Neuronal stem cell (in vitro differentiated cells): ENCODE data around the gene NPBWR2.

Source experiments
- DNase-seq: peaks from one replicate; pipeline ENCODE4 v3.0.0-alpha.2; 2013; ENCODE audit warnings: low spot score
- H2AFZ ChIP-seq: one replicate; pipeline ENCODE4 v1.6.1; 2013; ENCODE audit warnings: mild to moderate bottlenecking, low read length, inconsistent platforms
- H2AK5ac ChIP-seq: 2 replicates; pipeline ENCODE4 v1.6.1; 2013; ENCODE audit warnings: low read depth, mild to moderate bottlenecking, inconsistent platforms, low read length, moderate library complexity, mixed read lengths
- H2BK120ac ChIP-seq: 2 replicates; pipeline ENCODE4 v1.6.1; 2013; ENCODE audit warnings: low read depth, mild to moderate bottlenecking, inconsistent platforms, low read length, moderate library complexity, mixed read lengths
- H2BK12ac ChIP-seq: one replicate; pipeline ENCODE4 v1.6.1; 2013; ENCODE audit warnings: low read length, inconsistent platforms
- H2BK15ac ChIP-seq: 2 replicates; pipeline ENCODE4 v1.6.1; 2013; ENCODE audit warnings: mild to moderate bottlenecking, low read length, inconsistent platforms, mixed read lengths
- H2BK5ac ChIP-seq: one replicate; pipeline ENCODE4 v1.6.1; 2013; ENCODE audit warnings: inconsistent platforms, mild to moderate bottlenecking, low read length, moderate library complexity
- H3K14ac ChIP-seq: one replicate; pipeline ENCODE4 v1.6.1; 2013; ENCODE audit warnings: low read length, inconsistent platforms
- H3K18ac ChIP-seq: 2 replicates; pipeline ENCODE4 v1.6.1; 2013; ENCODE audit warnings: low read length, inconsistent platforms
- H3K23ac ChIP-seq: 2 replicates; pipeline ENCODE4 v1.6.1; 2013; ENCODE audit warnings: low read depth, mild to moderate bottlenecking, mixed read lengths, low read length, inconsistent platforms; ENCODE audit not compliant: poor library complexity
- H3K27ac ChIP-seq: replicated peaks from 3 replicates; pipeline ENCODE4 v1.5.1; 2013; ENCODE audit warnings: low read length, inconsistent platforms
- H3K27me3 ChIP-seq, 3 experiments: 2 replicates each; pipeline ENCODE4 v1.6.1; 2013; ENCODE audit warnings: low read length in 3 of 3, mild to moderate bottlenecking in 2 of 3, inconsistent platforms in 1 of 3, low read depth in 1 of 3, mixed read lengths in 1 of 3, moderate library complexity in 1 of 3; ENCODE audit not compliant: control insufficient read depth in 3 of 3, insufficient read depth in 3 of 3
- H3K36me3 ChIP-seq, 2 donors: replicated peaks in 1 of 2; 2 replicates each; pipeline ENCODE4 v1.6.1; 2013; ENCODE audit warnings: low read length in 2 of 2; ENCODE audit not compliant: control insufficient read depth in 2 of 2, insufficient read depth in 2 of 2
- H3K4ac ChIP-seq: 2 replicates; pipeline ENCODE4 v1.6.1; 2013; ENCODE audit warnings: inconsistent platforms, mild to moderate bottlenecking, low read length, moderate library complexity
- H3K4me1 ChIP-seq, 2 donors: 1 replicate in 1 of 2; 2 replicates in 1 of 2; pipeline ENCODE4 v1.6.1; 2013; ENCODE audit warnings: low read length in 2 of 2, low read depth in 1 of 2; ENCODE audit not compliant: control insufficient read depth in 2 of 2, insufficient read depth in 1 of 2
- H3K4me2 ChIP-seq: one replicate; pipeline ENCODE4 v1.6.1; 2013; ENCODE audit warnings: mild to moderate bottlenecking, low read length, inconsistent platforms; ENCODE audit not compliant: insufficient read depth, poor library complexity, severe bottlenecking
- H3K4me3 ChIP-seq, 2 donors: 2 replicates each; pipeline ENCODE4 v1.5.1; 2013; ENCODE audit warnings: low read length in 2 of 2, mild to moderate bottlenecking in 2 of 2, inconsistent platforms in 1 of 2, moderate library complexity in 1 of 2
- H3K79me1 ChIP-seq: one replicate; pipeline ENCODE4 v1.6.1; 2013; ENCODE audit warnings: low read depth, mild to moderate bottlenecking, inconsistent platforms, low read length, moderate library complexity
- H3K9ac ChIP-seq: one replicate; pipeline ENCODE4 v1.6.1; 2013; ENCODE audit warnings: mild to moderate bottlenecking, low read depth, low read length, inconsistent platforms; ENCODE audit not compliant: poor library complexity
- H3K9me3 ChIP-seq, 2 donors: replicated peaks in 1 of 2; 2 replicates each; pipeline versions ENCODE3 to v1.6.1; 2013; ENCODE audit warnings: low read length in 2 of 2, mild to moderate bottlenecking in 2 of 2, inconsistent platforms in 1 of 2, low read depth in 1 of 2, mixed read lengths in 1 of 2, moderate library complexity in 1 of 2; ENCODE audit not compliant: control insufficient read depth in 2 of 2, insufficient read depth in 1 of 2
- H4K8ac ChIP-seq: one replicate; pipeline ENCODE4 v1.6.1; 2013; ENCODE audit warnings: low read depth, mild to moderate bottlenecking, inconsistent platforms, low read length, moderate library complexity
- H4K91ac ChIP-seq: one replicate; pipeline ENCODE4 v1.6.1; 2013; ENCODE audit warnings: low read length, low read depth, mild to moderate bottlenecking, inconsistent platforms; ENCODE audit not compliant: poor library complexity
- WGBS, 2 donors: extraction: QIAGEN DNeasy Blood & Tissue Kit; methylation state at CpG; one replicate each; pipeline ENCODE4 v1.1.7; 2013; ENCODE audit warnings: missing lambda C conversion rate in 2 of 2, mixed read lengths in 1 of 2; ENCODE audit not compliant: insufficient read length in 2 of 2, insufficient replicate concordance in 1 of 2; ENCODE audit errors: extremely low coverage in 2 of 2; 5-methylcytosine and 5-hydroxymethylcytosine counted together

Gene NPBWR2

GRCh38 chr20:64142590-64142989 lies 35.2 kb upstream of the NPBWR2 start:
- Histone ChIP-seq H2AFZ (no peak overlapping the region), H3K27me3 (no peaks in the 10 kb centered on the region), H3K14ac (no peak overlapping the region), H3K9ac (peak overlapping the region; percentile 25), H3K79me1 (peaks cover 4% of the 10 kb centered on the region), H2BK15ac (peak overlapping the region; percentile 76), H3K18ac (peak overlapping the region; percentile 93), H4K91ac (no peak overlapping the region), H2BK5ac (peak overlapping the region; percentile 49), H3K4ac (no peak overlapping the region), H3K4me2 (no peak overlapping the region), H3K27ac (no peak overlapping the region), H4K8ac (no peak overlapping the region), H2BK12ac (no peak overlapping the region), H3K4me1 (peaks cover 9 to 41% of the 10 kb centered on the region in 2 donors), H3K23ac (no peak overlapping the region), H3K36me3 (no peaks in the 10 kb centered on the region), H2BK120ac (no peak overlapping the region), H3K4me3 (no peak overlapping the region), H3K9me3 (peaks cover 13 to 15% of the 10 kb centered on the region in 2 donors), H2AK5ac (peak overlapping the region; percentile 83)
- DNase-seq = no peak
- WGBS, 2 donors = no CpG with 5 or more reads among the region's 9 CpGs

- WGBS, 2 donors = no CpG with 5 or more reads among the region's 10 CpGs
- H3K36me3 ChIP-seq = no peaks in the 10 kb centered on the region
Observed at GRCh38 chr20:64140956-64141355, 33.6 kb upstream of the NPBWR2 start.

GRCh38 chr20:64140061-64140931 lies 32.9 kb upstream of the NPBWR2 start:
- H3K36me3 ChIP-seq = no peaks in the 10 kb centered on the region
- H2BK120ac ChIP-seq = no peak overlapping the region
- H3K14ac ChIP-seq = no peak overlapping the region
- peaks cover 9 to 26% of the 10 kb centered on the region in 2 donors for H3K4me1 ChIP-seq
- peaks cover 6 to 10% of the 10 kb centered on the region in 2 donors for H3K9me3 ChIP-seq
- peak overlapping the region; percentile 92 for H2AK5ac ChIP-seq
- H2BK5ac ChIP-seq = peak overlapping the region; percentile 72
- H3K27ac ChIP-seq = no peak overlapping the region
- H3K4me2 ChIP-seq = no peak overlapping the region
- peak overlapping the region; percentile 39 for H3K9ac ChIP-seq
- no peak overlapping the region for H4K8ac ChIP-seq
- H3K23ac ChIP-seq = peak overlapping the region; percentile 40
- H3K4me3 ChIP-seq = no peak overlapping the region
- H4K91ac ChIP-seq = peak overlapping the region; percentile 61
- peak overlapping the region; percentile 69 for H2AFZ ChIP-seq
- peak overlapping the region; percentile 18 for H2BK15ac ChIP-seq
- WGBS, 2 donors = no CpG with 5 or more reads among the region's 13 CpGs
- H3K27me3 ChIP-seq = no peaks in the 10 kb centered on the region
- peak overlapping the region; percentile 76 for H3K18ac ChIP-seq
- no peak overlapping the region for H3K4ac ChIP-seq
- DNase-seq = no peak
- H3K79me1 ChIP-seq = peaks cover 4% of the 10 kb centered on the region
- peak overlapping the region; percentile 26 for H2BK12ac ChIP-seq

More at GRCh38 chr20:64140956-64141355, 33.6 kb upstream of the NPBWR2 start:
- H3K4ac ChIP-seq = no peak overlapping the region
- no peak overlapping the region for H3K4me2 ChIP-seq
- H3K27me3 ChIP-seq = no peaks in the 10 kb centered on the region
- peak overlapping the region; percentile 18 for H2BK15ac ChIP-seq
- no peak overlapping the region for H4K8ac ChIP-seq
- no peak overlapping the region for H3K4me3 ChIP-seq
- H3K9me3 ChIP-seq = peaks cover 13 to 15% of the 10 kb centered on the region in 2 donors
- H2AFZ ChIP-seq = no peak overlapping the region
- peaks cover 9 to 29% of the 10 kb centered on the region in 2 donors for H3K4me1 ChIP-seq
- DNase-seq = no peak
- H3K14ac ChIP-seq = no peak overlapping the region
- peaks cover 4% of the 10 kb centered on the region for H3K79me1 ChIP-seq
- peak overlapping the region; percentile 76 for H3K18ac ChIP-seq
- H3K27ac ChIP-seq = no peak overlapping the region
- peak overlapping the region; percentile 72 for H2BK5ac ChIP-seq
- H4K91ac ChIP-seq = no peak overlapping the region
- peak overlapping the region; percentile 59 for H2BK12ac ChIP-seq
- H2AK5ac ChIP-seq = peak overlapping the region; percentile 92
- H3K9ac ChIP-seq = no peak overlapping the region
- no peak overlapping the region for H2BK120ac ChIP-seq
- peak overlapping the region; percentile 40 for H3K23ac ChIP-seq
